ENCODE measurements around the gene CCDC78.
"Not testable (repeated sequence)": the region's sequence is repeated elsewhere in the genome, so short reads cannot be mapped to it uniquely, and the experiment has no call there.

CCDC78 gene

GRCh38 chr16:751152-752006 is 25.1 kb upstream of the CCDC78 start:
- Mint-ChIP-seq H3K27ac (no peak overlapping the region), H3K4me1 (no peaks in the 10 kb centered on the region), H3K36me3 (ENCODE audit: low read depth) (no peaks in the 10 kb centered on the region), H3K27me3 (no peaks in the 10 kb centered on the region), H3K9me3 (no peaks in the 10 kb centered on the region), H3K4me3 (no peak overlapping the region)
- DNase-seq = no peak
- ATAC-seq = no peak

GRCh38 chr16:750485-750884 is 24.2 kb upstream of the CCDC78 start:
- no peak for DNase-seq
- Mint-ChIP-seq H3K36me3 (ENCODE audit: low read depth) (no peaks in the 10 kb centered on the region), H3K9me3 (no peaks in the 10 kb centered on the region), H3K27ac (no peak overlapping the region), H3K4me1 (no peaks in the 10 kb centered on the region), H3K27me3 (no peaks in the 10 kb centered on the region), H3K4me3 (no peak overlapping the region)
- ATAC-seq = no peak

GRCh38 chr16:749010-749409 is 22.8 kb upstream of the CCDC78 start:
- Mint-ChIP-seq H3K4me3 (no peak overlapping the region), H3K4me1 (no peaks in the 10 kb centered on the region), H3K27me3 (no peaks in the 10 kb centered on the region), H3K9me3 (no peaks in the 10 kb centered on the region), H3K36me3 (ENCODE audit: low read depth) (no peaks in the 10 kb centered on the region), H3K27ac (no peak overlapping the region)
- ATAC-seq = no peak
- no peak for DNase-seq

- ATAC-seq (no peak), DNase-seq (no peak)
- Mint-ChIP-seq H3K4me1 (no peaks in the 10 kb centered on the region), H3K9me3 (no peaks in the 10 kb centered on the region), H3K27ac (no peak overlapping the region), H3K4me3 (no peak overlapping the region), H3K27me3 (no peaks in the 10 kb centered on the region), H3K36me3 (ENCODE audit: low read depth) (no peaks in the 10 kb centered on the region)
Measured at GRCh38 chr16:747978-748746, 21.9 kb upstream of the CCDC78 start.

GRCh38 chr16:746637-747036 is 20.4 kb upstream of the CCDC78 start:
- H3K4me3 Mint-ChIP-seq = no peak overlapping the region
- DNase-seq (no peak), ATAC-seq (no peak)
- no peaks in the 10 kb centered on the region for H3K4me1 Mint-ChIP-seq
- H3K36me3 Mint-ChIP-seq (ENCODE audit: low read depth) = no peaks in the 10 kb centered on the region
- no peaks in the 10 kb centered on the region for H3K9me3 Mint-ChIP-seq
- H3K27me3 Mint-ChIP-seq = no peaks in the 10 kb centered on the region
- H3K27ac Mint-ChIP-seq = no peak overlapping the region

GRCh38 chr16:745739-746138 is 19.5 kb upstream of the CCDC78 start:
- no peak overlapping the region for H3K4me3 Mint-ChIP-seq
- H3K36me3 Mint-ChIP-seq (ENCODE audit: low read depth) = no peaks in the 10 kb centered on the region
- H3K9me3 Mint-ChIP-seq = no peaks in the 10 kb centered on the region
- H3K4me1 Mint-ChIP-seq = peaks cover 2% of the 10 kb centered on the region
- ATAC-seq (peak; percentile 37), DNase-seq (no peak)
- no peak overlapping the region for H3K27ac Mint-ChIP-seq
- H3K27me3 Mint-ChIP-seq = no peaks in the 10 kb centered on the region

GRCh38 chr16:743794-744500 is 17.7 kb upstream of the CCDC78 start:
- ATAC-seq (no peak), DNase-seq (no peak)
- Mint-ChIP-seq H3K27me3 (no peaks in the 10 kb centered on the region), H3K4me1 (peaks cover 11% of the 10 kb centered on the region), H3K36me3 (ENCODE audit: low read depth) (no peaks in the 10 kb centered on the region), H3K27ac (no peak overlapping the region), H3K4me3 (no peak overlapping the region), H3K9me3 (no peaks in the 10 kb centered on the region)

- not testable (repeated sequence) for H3K36me3 Mint-ChIP-seq (ENCODE audit: low read depth); DNase-seq; H3K27me3 Mint-ChIP-seq; H3K9me3 Mint-ChIP-seq; ATAC-seq; H3K27ac Mint-ChIP-seq; H3K4me3 Mint-ChIP-seq
- H3K4me1 Mint-ChIP-seq = peaks cover 14% of the 10 kb centered on the region
Measured at GRCh38 chr16:742894-743293, 16.7 kb upstream of the CCDC78 start.

- no peaks in the 10 kb centered on the region for H3K27me3 Mint-ChIP-seq
- ATAC-seq = no peak
- no peak overlapping the region for H3K27ac Mint-ChIP-seq
- no peak for DNase-seq
- peaks cover 14% of the 10 kb centered on the region for H3K4me1 Mint-ChIP-seq
- peaks cover 2% of the 10 kb centered on the region for H3K36me3 Mint-ChIP-seq (ENCODE audit: low read depth)
- H3K4me3 Mint-ChIP-seq = peak overlapping the region; percentile 79
- no peaks in the 10 kb centered on the region for H3K9me3 Mint-ChIP-seq
Measured at GRCh38 chr16:741986-742629, 15.9 kb upstream of the CCDC78 start.

- Mint-ChIP-seq H3K36me3 (ENCODE audit: low read depth) (peaks cover 4% of the 10 kb centered on the region), H3K27ac (peak within 1 kb of the TSS; percentile 56), H3K4me1 (peaks cover 19% of the 10 kb centered on the region), H3K9me3 (no peaks in the 10 kb centered on the region), H3K4me3 (peak within 1 kb of the TSS; percentile 79), H3K27me3 (no peaks in the 10 kb centered on the region)
- ATAC-seq (peak; percentile 80), DNase-seq (peak; percentile 95)
Measured at GRCh38 chr16:740764-741505, 14.7 kb upstream of the CCDC78 start, which contains the start of gene CIAO3. TSS of gene CIAO3 (minus strand) at chr16:740997. CDS start at chr16:740985, 12 bp downstream.

GRCh38 chr16:740459-740763 is 14.2 kb upstream of the CCDC78 start:
- Mint-ChIP-seq H3K4me1 (peaks cover 24% of the 10 kb centered on the region), H3K27ac (peak overlapping the region; percentile 46), H3K27me3 (no peaks in the 10 kb centered on the region), H3K4me3 (peak overlapping the region; percentile 78), H3K36me3 (ENCODE audit: low read depth) (peaks cover 4% of the 10 kb centered on the region), H3K9me3 (no peaks in the 10 kb centered on the region)
- no peak for DNase-seq
- no peak for ATAC-seq

GRCh38 chr16:739560-740458 is 13.6 kb upstream of the CCDC78 start:
- DNase-seq (no peak), ATAC-seq (no peak)
- H3K27ac Mint-ChIP-seq = peak overlapping the region; percentile 46
- peaks cover 8% of the 10 kb centered on the region for H3K36me3 Mint-ChIP-seq (ENCODE audit: low read depth)
- H3K9me3 Mint-ChIP-seq = no peaks in the 10 kb centered on the region
- H3K4me1 Mint-ChIP-seq = peaks cover 28% of the 10 kb centered on the region
- H3K27me3 Mint-ChIP-seq = no peaks in the 10 kb centered on the region
- peak overlapping the region; percentile 78 for H3K4me3 Mint-ChIP-seq

GRCh38 chr16:736936-737481 is 10.8 kb upstream of the CCDC78 start:
- Mint-ChIP-seq H3K4me3 (no peak overlapping the region), H3K27ac (no peak overlapping the region), H3K9me3 (no peaks in the 10 kb centered on the region), H3K4me1 (peaks cover 31% of the 10 kb centered on the region), H3K36me3 (ENCODE audit: low read depth) (peaks cover 8% of the 10 kb centered on the region), H3K27me3 (no peaks in the 10 kb centered on the region)
- no peak for DNase-seq
- no peak for ATAC-seq
